Trophoblast cell (in vitro differentiated cells and primary cell): ENCODE measurements around the gene LRRC4B.

Experiments used
- DNase-seq, 2 donors: peaks; one replicate each; pipeline ENCODE4 v3.0.0-alpha.2; 2016
- H2AFZ ChIP-seq: 2 replicates; pipeline ENCODE4 v1.6.1; 2013; ENCODE audit warnings: low read length, moderate library complexity, mild to moderate bottlenecking; ENCODE audit not compliant: insufficient read depth, poor library complexity
- H2AK5ac ChIP-seq: 2 replicates; pipeline ENCODE4 v1.6.1; 2013; ENCODE audit warnings: mild to moderate bottlenecking, low read length
- H2BK120ac ChIP-seq: 2 replicates; pipeline ENCODE4 v1.6.1; 2013; ENCODE audit warnings: low read length, mild to moderate bottlenecking, moderate library complexity; ENCODE audit not compliant: insufficient read depth, poor library complexity
- H2BK12ac ChIP-seq: 2 replicates; pipeline ENCODE4 v1.6.1; 2013; ENCODE audit warnings: mild to moderate bottlenecking, low read length, moderate library complexity
- H2BK5ac ChIP-seq: 2 replicates; pipeline ENCODE4 v1.6.1; 2013; ENCODE audit warnings: low read length, low read depth, moderate library complexity, mild to moderate bottlenecking; ENCODE audit not compliant: poor library complexity
- H3K14ac ChIP-seq: 2 replicates; pipeline ENCODE4 v1.6.1; 2013; ENCODE audit warnings: mild to moderate bottlenecking, low read length
- H3K18ac ChIP-seq: 2 replicates; pipeline ENCODE4 v1.6.1; 2013; ENCODE audit warnings: mild to moderate bottlenecking, low read length
- H3K23ac ChIP-seq: 2 replicates; pipeline ENCODE4 v1.6.1; 2013; ENCODE audit warnings: low read length
- H3K27ac ChIP-seq: 2 replicates; pipeline ENCODE4 v1.5.1; 2013; ENCODE audit warnings: low read depth, mild to moderate bottlenecking, inconsistent platforms, low read length, moderate library complexity
- H3K27me3 ChIP-seq: 2 replicates; pipeline ENCODE4 v1.6.1; 2013; ENCODE audit warnings: inconsistent platforms, mild to moderate bottlenecking, low read length, moderate library complexity; ENCODE audit not compliant: insufficient read depth
- H3K36me3 ChIP-seq, 2 experiments: 1 replicate in 1 of 2; 2 replicates in 1 of 2; pipeline ENCODE4 v1.6.1; 2013; ENCODE audit warnings: low read length in 2 of 2, mild to moderate bottlenecking in 2 of 2, moderate library complexity in 1 of 2; ENCODE audit not compliant: insufficient read depth in 2 of 2, control insufficient read depth in 1 of 2
- H3K4ac ChIP-seq: 2 replicates; pipeline ENCODE4 v1.6.1; 2013; ENCODE audit warnings: low read depth, mild to moderate bottlenecking, low read length, moderate library complexity
- H3K4me1 ChIP-seq, 2 experiments: 1 replicate in 1 of 2; 2 replicates in 1 of 2; pipeline ENCODE4 v1.6.1; 2013; ENCODE audit warnings: low read length in 2 of 2, mild to moderate bottlenecking in 2 of 2, moderate library complexity in 1 of 2; ENCODE audit not compliant: insufficient read depth in 2 of 2, control insufficient read depth in 1 of 2
- H3K4me2 ChIP-seq: 2 replicates; pipeline ENCODE4 v1.6.1; 2013; ENCODE audit warnings: inconsistent platforms, mild to moderate bottlenecking, low read length, moderate library complexity
- H3K4me3 ChIP-seq: 2 replicates; pipeline ENCODE4 v1.5.1; 2013; ENCODE audit warnings: mild to moderate bottlenecking, low read depth, low read length, inconsistent platforms
- H3K79me1 ChIP-seq: one replicate; pipeline ENCODE4 v1.6.1; 2013; ENCODE audit warnings: low read length
- H3K79me2 ChIP-seq: 2 replicates; pipeline ENCODE4 v1.6.1; 2013; ENCODE audit warnings: low read length, mild to moderate bottlenecking; ENCODE audit not compliant: control insufficient read depth, insufficient read depth, poor library complexity
- H3K9ac ChIP-seq: 2 replicates; pipeline ENCODE4 v1.6.1; 2013; ENCODE audit warnings: mild to moderate bottlenecking, low read length
- H3K9me3 ChIP-seq: 2 replicates; pipeline ENCODE4 v1.6.1; 2013; ENCODE audit warnings: low read depth, mild to moderate bottlenecking, control low read depth, inconsistent platforms, low read length; ENCODE audit not compliant: insufficient read depth
- H4K12ac ChIP-seq: 2 replicates; pipeline ENCODE4 v1.6.1; 2013; ENCODE audit warnings: low read depth, mild to moderate bottlenecking, low read length, moderate library complexity
- H4K8ac ChIP-seq: 2 replicates; pipeline ENCODE4 v1.6.1; 2013; ENCODE audit warnings: low read depth, mild to moderate bottlenecking, low read length, moderate library complexity
- H4K91ac ChIP-seq: one replicate; pipeline ENCODE4 v1.6.1; 2013; ENCODE audit warnings: low read depth, mild to moderate bottlenecking, low read length, moderate library complexity
- WGBS: extraction: QIAGEN DNeasy Blood & Tissue Kit; methylation state at CpG from one replicate; pipeline ENCODE4 v1.1.7; 2013; ENCODE audit warnings: missing lambda C conversion rate; ENCODE audit not compliant: insufficient read length, insufficient coverage; ENCODE audit errors: extremely low coverage; 5-methylcytosine and 5-hydroxymethylcytosine counted together

Gene LRRC4B

GRCh38 chr19:50518091-50519005 is 49.9 kb downstream of the LRRC4B start:
- Histone ChIP-seq H3K14ac (no peak overlapping the region), H2BK5ac (no peak overlapping the region), H2BK12ac (no peak overlapping the region), H3K4ac (no peak overlapping the region), H3K79me2 (no peaks in the 10 kb centered on the region), H3K9me3 (peaks cover 16% of the 10 kb centered on the region), H3K27ac (no peak overlapping the region), H2AK5ac (no peak overlapping the region), H4K91ac (no peak overlapping the region), H3K4me2 (no peak overlapping the region), H3K4me3 (peak overlapping the region; percentile 18), H2BK120ac (no peak overlapping the region), H3K9ac (no peak overlapping the region), H4K8ac (no peak overlapping the region), H3K18ac (no peak overlapping the region), H3K4me1 (no peaks in the 10 kb centered on the region), H3K23ac (no peak overlapping the region), H2AFZ (no peak overlapping the region), H3K27me3 (no peaks in the 10 kb centered on the region), H3K36me3 (no peaks in the 10 kb centered on the region), H3K79me1 (no peaks in the 10 kb centered on the region), H4K12ac (no peak overlapping the region)
- no peak for DNase-seq
- WGBS: no CpG with 5 or more reads among the region's 87 CpGs

GRCh38 chr19:50517704-50518075 is 50.5 kb downstream of the LRRC4B start:
- Histone ChIP-seq H2BK12ac (no peak overlapping the region), H3K27me3 (no peaks in the 10 kb centered on the region), H3K18ac (no peak overlapping the region), H3K4me1 (no peaks in the 10 kb centered on the region), H2BK120ac (no peak overlapping the region), H4K8ac (no peak overlapping the region), H4K12ac (no peak overlapping the region), H3K9me3 (peaks cover 16% of the 10 kb centered on the region), H3K23ac (no peak overlapping the region), H2AK5ac (no peak overlapping the region), H2BK5ac (no peak overlapping the region), H3K36me3 (no peaks in the 10 kb centered on the region), H3K79me2 (no peaks in the 10 kb centered on the region), H3K27ac (no peak overlapping the region), H3K4ac (no peak overlapping the region), H3K14ac (no peak overlapping the region), H3K4me3 (no peak overlapping the region), H3K79me1 (no peaks in the 10 kb centered on the region), H2AFZ (no peak overlapping the region), H4K91ac (no peak overlapping the region), H3K4me2 (no peak overlapping the region), H3K9ac (no peak overlapping the region)
- no peak for DNase-seq
- WGBS: no CpG with 5 or more reads among the region's 37 CpGs

- H3K79me1 ChIP-seq: no peaks in the 10 kb centered on the region
- H3K4me2 ChIP-seq: no peak overlapping the region
- H4K8ac ChIP-seq: no peak overlapping the region
- H2AK5ac ChIP-seq: no peak overlapping the region
- WGBS: no CpG with 5 or more reads among the region's 53 CpGs
- no peak overlapping the region for H3K4me3 ChIP-seq
- H2AFZ ChIP-seq: no peak overlapping the region
- H2BK5ac ChIP-seq: no peak overlapping the region
- peaks cover 0 to under 1% of the 10 kb centered on the region in 2 experiments for H3K4me1 ChIP-seq
- H3K79me2 ChIP-seq: no peaks in the 10 kb centered on the region
- H4K91ac ChIP-seq: no peak overlapping the region
- H3K27me3 ChIP-seq: no peaks in the 10 kb centered on the region
- no peak overlapping the region for H3K14ac ChIP-seq
- no peak overlapping the region for H3K18ac ChIP-seq
- no peaks in the 10 kb centered on the region for H3K36me3 ChIP-seq
- DNase-seq: no peak
- no peak overlapping the region for H2BK120ac ChIP-seq
- H3K9me3 ChIP-seq: peaks cover 16% of the 10 kb centered on the region
- H3K9ac ChIP-seq: no peak overlapping the region
- H3K23ac ChIP-seq: no peak overlapping the region
- no peak overlapping the region for H3K27ac ChIP-seq
- H2BK12ac ChIP-seq: no peak overlapping the region
- no peak overlapping the region for H4K12ac ChIP-seq
- no peak overlapping the region for H3K4ac ChIP-seq
These were observed 51.1 kb downstream of the LRRC4B start for GRCh38 chr19:50516964-50517703.

GRCh38 chr19:50516456-50516855 is 51.8 kb downstream of the LRRC4B start:
- Histone ChIP-seq H3K9ac (no peak overlapping the region), H3K27me3 (no peaks in the 10 kb centered on the region)

More at GRCh38 chr19:50516456-50516855, 51.8 kb downstream of the LRRC4B start:
- H3K18ac ChIP-seq: no peak overlapping the region
- H2BK5ac ChIP-seq: no peak overlapping the region
- H3K27ac ChIP-seq: no peak overlapping the region
- H4K8ac ChIP-seq: no peak overlapping the region
- H2AFZ ChIP-seq: no peak overlapping the region
- H3K79me2 ChIP-seq: no peaks in the 10 kb centered on the region
- no peak overlapping the region for H2AK5ac ChIP-seq
- DNase-seq: no peak
- H3K23ac ChIP-seq: no peak overlapping the region
- H2BK12ac ChIP-seq: no peak overlapping the region
- H3K9me3 ChIP-seq: peaks cover 16% of the 10 kb centered on the region
- H3K14ac ChIP-seq: no peak overlapping the region
- H3K36me3 ChIP-seq: no peaks in the 10 kb centered on the region
- H4K12ac ChIP-seq: no peak overlapping the region
- no peak overlapping the region for H3K4me3 ChIP-seq
- H3K79me1 ChIP-seq: peaks cover 2% of the 10 kb centered on the region
- no CpG with 5 or more reads among the region's 12 CpGs for WGBS
- no peak overlapping the region for H3K4me2 ChIP-seq
- H3K4me1 ChIP-seq: peaks cover 2% of the 10 kb centered on the region in 2 experiments
- H2BK120ac ChIP-seq: no peak overlapping the region
- H4K91ac ChIP-seq: no peak overlapping the region
- no peak overlapping the region for H3K4ac ChIP-seq
